Peyer's patch (tissue), 4 donors: ENCODE measurements around the gene BCKDHA. TPM values are rescaled to one million over a fixed set of nuclear protein-coding genes. Genes with fewer than 3 reads are reported as not detected.
A peak's percentile ranks its signal among the peaks of the same experiment; 100 is the strongest.

ENCODE experiments used
- DNase-seq, 3 donors: peaks; one replicate each; pipeline ENCODE4 v3.0.0-alpha.2; 2017 to 2019
- H3K27ac ChIP-seq, 4 donors: fragments of 200-600 bp; sonication (generic); one replicate each; pipeline ENCODE4 v1.5.1; 2016 to 2019
- H3K27me3 ChIP-seq, 2 donors: fragments of 200-600 bp; sonication (generic); one replicate each; pipeline ENCODE4 v1.5.1; 2019
- H3K36me3 ChIP-seq, 3 donors: fragments of 200-600 bp; sonication (generic); one replicate each; pipeline ENCODE4 v1.5.1; 2016 to 2019
- H3K4me1 ChIP-seq, 4 donors: fragments of 200-600 bp; sonication (generic); one replicate each; pipeline ENCODE4 v1.5.1; 2016 to 2019
- H3K4me3 ChIP-seq, 4 donors: fragments of 200-600 bp; sonication (generic); 1 replicate in 3 of 4; 2 replicates in 1 of 4; pipeline ENCODE4 v1.5.1; 2016 to 2019; ENCODE audit warnings: mild to moderate bottlenecking in 1 of 4
- H3K9me3 ChIP-seq, 4 donors: fragments of 200-600 bp; sonication (generic); one replicate each; pipeline ENCODE4 v1.5.1; 2016 to 2019; ENCODE audit warnings: mild to moderate bottlenecking in 1 of 4
- POLR2A ChIP-seq, 2 donors: fragments of 450-650 bp; IDR thresholded peaks; one replicate each; pipeline ENCODE4 v1.5.1; 2017; ENCODE audit warnings: antibody characterized with exemption in 2 of 2, mild to moderate bottlenecking in 2 of 2, moderate library complexity in 2 of 2
- total RNA-seq, 4 donors: library from RNA; depleted of rRNA; stranded (reverse); fragments of >200 nt; gene quantifications; one replicate each; pipeline ENCODE4 v1.1.0, GENCODE V29; 2016
- TF ChIP-seq, protein P1 (sequence below), 6 experiments: fragments of 450-650 bp in 4 of 6; fragments of 200-600 bp in 2 of 6; sonication (generic) in 1 of 6; IDR thresholded peaks; one replicate each; pipeline ENCODE4 v1.5.1; 2017 to 2019; ENCODE audit warnings: antibody characterized with exemption in 6 of 6, mild to moderate bottlenecking in 3 of 6, moderate library complexity in 1 of 6

Gene BCKDHA
- total RNA-seq, 4 donors from 2014 or later: 23.9 to 41.7 (median 30.7) TPM

DNA sequence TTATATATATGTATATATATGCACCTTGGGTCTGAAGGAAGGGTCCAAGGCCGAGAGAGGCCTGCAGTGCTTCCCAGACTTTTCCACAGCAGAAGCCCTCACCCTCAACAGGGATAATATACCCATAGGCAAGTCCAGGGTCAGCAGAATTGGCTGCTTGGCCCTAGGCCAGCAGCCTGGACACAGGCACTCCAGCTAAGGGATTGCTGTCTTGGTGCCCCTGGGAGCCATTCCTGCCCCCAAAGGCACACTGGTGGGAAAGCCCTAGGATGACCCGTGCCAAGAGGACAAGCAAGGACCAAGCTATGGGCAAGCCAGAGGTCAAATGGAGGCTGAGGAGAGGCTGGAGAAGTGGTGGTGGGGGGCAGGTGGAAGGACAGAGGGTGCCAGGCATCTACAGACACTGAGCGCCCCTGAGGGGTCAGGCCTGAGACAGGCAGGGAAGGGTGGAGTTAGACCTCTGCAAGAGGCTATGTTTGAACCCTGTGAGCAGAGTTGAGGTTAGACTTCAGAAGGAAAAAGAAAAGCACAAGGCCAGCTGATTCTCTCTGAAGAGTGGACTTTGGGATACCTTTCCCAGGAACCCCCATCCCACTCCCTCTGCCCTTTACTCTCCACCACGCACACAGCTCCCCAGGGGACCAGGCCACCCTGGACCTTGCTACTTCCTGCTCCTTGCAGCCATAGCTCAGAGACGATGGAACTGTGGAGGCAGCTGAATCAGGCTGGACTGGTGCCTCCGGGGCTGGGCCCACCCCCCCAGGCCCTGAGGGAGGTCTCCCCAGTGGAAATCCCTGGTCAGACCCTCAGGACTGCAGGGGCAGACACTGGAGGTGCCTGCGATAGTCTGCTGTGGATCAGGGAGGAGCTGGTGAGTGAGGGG, 45.1 kb downstream of the BCKDHA start, which contains the start of gene ERICH4:
Gene ERICH4 (plus strand): TSS at position 684 of the 883 bp plus-strand sequence. CDS start 14 bp downstream, at position 698.
- DNase-seq: peak in 2 of 3 donors; percentile 75 to 79
- H3K27me3 ChIP-seq: no peaks in the 10 kb centered on the region

DNA sequence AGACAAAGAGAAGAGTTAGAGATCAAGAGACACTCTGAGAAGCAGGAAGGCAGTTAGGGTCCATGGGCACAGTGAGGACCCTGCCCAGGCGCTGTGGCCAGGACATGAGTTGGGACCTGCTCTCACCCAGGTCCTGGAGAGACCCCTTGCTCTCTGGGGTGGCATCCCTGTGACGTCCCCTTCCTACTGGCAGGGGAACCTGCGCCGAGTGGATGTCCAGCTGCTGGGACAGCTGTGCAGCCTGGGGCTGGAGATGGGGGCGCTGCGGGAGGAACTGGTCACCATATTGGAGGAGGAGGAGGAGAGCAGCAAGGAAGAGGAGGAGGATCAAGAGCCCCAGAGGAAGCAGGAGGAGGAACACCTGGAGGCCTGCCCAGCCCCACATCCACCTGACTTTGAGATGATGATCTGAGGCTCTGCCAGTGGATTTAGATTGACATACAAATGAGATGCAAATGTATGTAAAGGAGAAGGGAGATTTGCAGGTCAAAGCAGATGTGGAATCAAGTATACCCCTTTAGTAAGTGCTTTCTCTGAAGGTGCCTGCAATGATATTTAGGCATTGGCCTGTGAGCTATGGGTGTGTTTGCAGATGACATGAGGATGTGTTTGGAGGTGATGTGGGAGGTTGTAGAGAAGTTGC, 46.3 kb downstream of the BCKDHA start:
- DNase-seq: peak in 1 of 3 donors; percentile 33
- TF ChIP-seq POLR2A (IDR thresholded peaks at IDR 0.05): no peak
- TF ChIP-seq, protein P1, sequence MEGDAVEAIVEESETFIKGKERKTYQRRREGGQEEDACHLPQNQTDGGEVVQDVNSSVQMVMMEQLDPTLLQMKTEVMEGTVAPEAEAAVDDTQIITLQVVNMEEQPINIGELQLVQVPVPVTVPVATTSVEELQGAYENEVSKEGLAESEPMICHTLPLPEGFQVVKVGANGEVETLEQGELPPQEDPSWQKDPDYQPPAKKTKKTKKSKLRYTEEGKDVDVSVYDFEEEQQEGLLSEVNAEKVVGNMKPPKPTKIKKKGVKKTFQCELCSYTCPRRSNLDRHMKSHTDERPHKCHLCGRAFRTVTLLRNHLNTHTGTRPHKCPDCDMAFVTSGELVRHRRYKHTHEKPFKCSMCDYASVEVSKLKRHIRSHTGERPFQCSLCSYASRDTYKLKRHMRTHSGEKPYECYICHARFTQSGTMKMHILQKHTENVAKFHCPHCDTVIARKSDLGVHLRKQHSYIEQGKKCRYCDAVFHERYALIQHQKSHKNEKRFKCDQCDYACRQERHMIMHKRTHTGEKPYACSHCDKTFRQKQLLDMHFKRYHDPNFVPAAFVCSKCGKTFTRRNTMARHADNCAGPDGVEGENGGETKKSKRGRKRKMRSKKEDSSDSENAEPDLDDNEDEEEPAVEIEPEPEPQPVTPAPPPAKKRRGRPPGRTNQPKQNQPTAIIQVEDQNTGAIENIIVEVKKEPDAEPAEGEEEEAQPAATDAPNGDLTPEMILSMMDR (IDR thresholded peaks at IDR 0.05): no peak

More for the DNA sequence above, 45.1 kb downstream of the BCKDHA start, which contains the start of gene ERICH4:
- Histone ChIP-seq H3K4me1 (peaks cover 0 to 20% (median 3%) of the 10 kb centered on the region in 4 donors), H3K27ac (peak within 1 kb of the TSS in 3 of 4 donors; percentile 55 to 79 (median 77)), H3K9me3 (no peaks in the 10 kb centered on the region), H3K4me3 (peak within 1 kb of the TSS in 3 of 4 donors; percentile 1 to 50 (median 44)), H3K36me3 (peaks cover 0 to 4% (median 0%) of the 10 kb centered on the region in 3 donors)
- TF ChIP-seq POLR2A (IDR thresholded peaks at IDR 0.05): peak; percentile 78 to 88
- TF ChIP-seq, protein P1 (IDR thresholded peaks at IDR 0.05): no peak

DNA sequence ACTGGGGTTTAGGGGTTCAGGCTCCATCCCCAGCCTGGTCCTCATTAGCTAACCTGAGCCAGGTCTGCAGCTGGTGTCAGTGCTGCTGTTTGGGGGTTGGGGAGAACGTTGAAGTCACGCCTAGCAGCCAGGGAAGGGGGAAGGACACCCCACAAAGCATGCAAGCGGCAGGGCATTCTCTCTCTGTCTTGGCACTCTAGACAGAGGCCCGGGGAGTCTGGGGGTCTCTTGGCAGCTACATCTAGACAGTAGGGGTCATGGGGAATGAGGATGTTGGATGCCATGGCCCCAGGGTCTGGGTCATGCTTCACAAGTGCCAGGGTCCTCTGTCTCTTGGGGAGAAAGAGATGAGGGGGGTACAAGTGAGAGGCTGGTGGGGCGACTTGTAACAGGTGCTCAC, 48.0 kb downstream of the BCKDHA start:
- Histone ChIP-seq H3K4me3 (peak overlapping the region in 1 of 4 donors; percentile 50), H3K36me3 (no peaks in the 10 kb centered on the region), H3K27ac (no peak overlapping the region), H3K4me1 (peaks cover 0 to 19% (median 1%) of the 10 kb centered on the region in 4 donors), H3K27me3 (no peaks in the 10 kb centered on the region), H3K9me3 (no peaks in the 10 kb centered on the region)
- no peak for TF ChIP-seq POLR2A (IDR thresholded peaks at IDR 0.05)
- TF ChIP-seq, protein P1 (IDR thresholded peaks at IDR 0.05): no peak
- DNase-seq: peak in 1 of 3 donors; percentile 28

More for the DNA sequence above, 46.3 kb downstream of the BCKDHA start:
- Histone ChIP-seq H3K9me3 (no peaks in the 10 kb centered on the region), H3K4me3 (peak overlapping the region in 3 of 4 donors; percentile 1 to 50 (median 44)), H3K36me3 (no peaks in the 10 kb centered on the region), H3K27me3 (no peaks in the 10 kb centered on the region), H3K4me1 (peaks cover 0 to 17% (median 2%) of the 10 kb centered on the region in 4 donors), H3K27ac (peak overlapping the region in 1 of 4 donors; percentile 69)

DNA sequence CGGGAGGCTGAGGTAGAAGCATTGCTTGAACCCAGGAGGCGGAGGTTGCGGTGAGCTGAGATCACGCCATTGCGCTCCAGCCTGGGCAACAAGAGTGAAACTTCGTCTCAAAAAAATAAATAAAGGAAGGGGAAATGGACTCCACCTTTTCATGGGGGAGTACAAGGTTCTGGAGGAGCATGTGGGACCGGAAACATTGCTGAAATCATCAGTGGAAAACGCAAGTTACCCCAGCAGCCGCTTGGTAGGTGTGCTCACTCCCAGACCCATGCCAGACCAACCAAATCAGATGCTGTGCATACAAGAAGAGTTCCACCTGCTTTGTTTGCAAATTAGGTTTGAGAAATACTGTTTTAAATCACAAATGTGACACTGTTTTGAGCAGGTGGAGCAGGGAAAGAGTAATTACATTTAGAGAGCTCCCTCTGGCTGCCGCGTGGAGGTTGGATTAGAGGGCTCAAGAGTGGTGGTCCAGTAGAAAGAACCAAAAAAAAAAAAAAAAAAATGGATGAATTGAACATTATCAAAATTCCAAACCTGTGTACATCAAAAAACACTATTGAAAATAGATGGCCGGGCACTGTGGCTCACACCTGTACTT, 50.2 kb downstream of the BCKDHA start:
- TF ChIP-seq, protein P1 (IDR thresholded peaks at IDR 0.05): peak in 2 of 6 experiments; percentile 6 to 9
- TF ChIP-seq POLR2A (IDR thresholded peaks at IDR 0.05): no peak
- Histone ChIP-seq H3K27ac (no peak overlapping the region), H3K36me3 (no peaks in the 10 kb centered on the region), H3K4me1 (peaks cover 0 to 12% (median 1%) of the 10 kb centered on the region in 4 donors), H3K9me3 (no peaks in the 10 kb centered on the region), H3K4me3 (no peak overlapping the region), H3K27me3 (no peaks in the 10 kb centered on the region)
- DNase-seq: no peak
